ENCODE results near the gene TPM3.

Gene TPM3

GRCh38 chr1:154117642-154118041 is 74.3 kb downstream of the TPM3 start:
- no peak for TF ChIP-seq CTCF (IDR thresholded peaks at IDR 0.05; ENCODE audit: low read depth, low read length, missing control alignments)
- DNase-seq (ENCODE audit: low read depth) = no peak
- in situ Hi-C loops (cut with HindIII; ENCODE audit: low sequenced_read_pairs) = no loop called here
- H3K4me3 ChIP-seq (ENCODE audit: low read depth, low read length) = no peak overlapping the region

GRCh38 chr1:154115180-154115579 is 76.7 kb downstream of the TPM3 start:
- no peak for TF ChIP-seq CTCF (IDR thresholded peaks at IDR 0.05; ENCODE audit: low read depth, low read length, missing control alignments)
- no peak overlapping the region for H3K4me3 ChIP-seq (ENCODE audit: low read depth, low read length)
- no peak for DNase-seq (ENCODE audit: low read depth)
- in situ Hi-C loops (cut with HindIII; ENCODE audit: low sequenced_read_pairs) = no loop called here
